HG02571 (cell line): Measurements from ENCODE around the gene DOCK10.
A peak's percentile ranks its signal among the peaks of the same experiment; 100 is the strongest.

ENCODE experiments used
- ATAC-seq: cut with Tn5 transposase; IDR thresholded peaks from one replicate; pipeline ENCODE4 v1.9.1; 2021; ENCODE audit warnings: mild to moderate bottlenecking, moderate library complexity; ENCODE audit not compliant: unreplicated experiment

The DOCK10 gene

DNA sequence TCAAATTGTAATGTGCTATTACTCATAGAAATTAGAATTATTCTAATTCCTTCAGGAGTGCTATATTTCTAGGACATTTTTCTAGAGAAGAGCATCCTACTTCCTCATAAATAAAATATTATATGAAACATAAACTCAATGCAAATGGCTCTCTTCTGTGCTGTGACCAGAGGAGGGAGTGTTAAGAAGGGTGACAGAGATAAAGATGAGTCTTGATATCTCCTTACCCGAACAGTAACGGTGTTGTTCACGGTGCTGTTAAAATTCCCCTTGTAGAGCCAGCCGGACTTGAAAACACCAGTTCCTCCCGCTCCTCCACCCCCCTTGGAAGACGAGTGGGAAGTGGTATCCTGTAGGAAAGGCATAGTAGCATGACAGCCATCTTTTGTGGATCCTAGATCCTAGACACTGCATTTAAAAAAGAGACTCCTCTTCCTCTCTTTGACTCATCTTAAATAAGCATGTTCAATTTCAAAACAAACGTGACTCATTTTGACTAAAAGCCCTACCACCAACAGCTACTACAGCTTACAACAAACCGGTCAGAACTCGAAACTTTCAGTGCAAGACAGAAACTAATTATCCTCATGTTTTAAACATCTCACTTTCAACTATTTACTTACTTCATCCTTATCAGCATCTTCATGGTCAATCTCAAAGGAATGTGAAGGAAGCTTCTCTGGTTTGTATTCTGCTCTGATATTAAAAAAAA is 156.3 kb downstream of the DOCK10 start:
- ATAC-seq = peak; percentile 70

DNA sequence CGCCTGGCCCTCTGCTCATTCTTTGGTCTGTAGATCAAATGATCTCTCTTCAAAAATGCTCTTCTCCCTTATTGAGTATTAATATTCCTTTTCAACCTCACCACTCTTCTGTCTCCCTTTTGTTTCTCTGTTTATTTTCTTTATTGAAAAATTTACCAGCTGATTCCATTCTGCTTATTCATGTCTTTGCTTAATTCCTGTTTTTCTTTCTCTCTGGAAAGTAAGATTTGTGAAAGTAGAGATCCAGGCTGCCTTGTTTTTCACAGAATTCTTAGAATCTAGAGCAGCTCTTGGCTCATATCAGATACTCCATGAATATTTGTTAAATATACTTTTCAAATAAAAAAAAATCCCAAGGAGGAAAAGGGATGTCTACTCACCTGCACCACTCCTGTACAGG is 157.0 kb downstream of the DOCK10 start:
- no peak for ATAC-seq

DNA sequence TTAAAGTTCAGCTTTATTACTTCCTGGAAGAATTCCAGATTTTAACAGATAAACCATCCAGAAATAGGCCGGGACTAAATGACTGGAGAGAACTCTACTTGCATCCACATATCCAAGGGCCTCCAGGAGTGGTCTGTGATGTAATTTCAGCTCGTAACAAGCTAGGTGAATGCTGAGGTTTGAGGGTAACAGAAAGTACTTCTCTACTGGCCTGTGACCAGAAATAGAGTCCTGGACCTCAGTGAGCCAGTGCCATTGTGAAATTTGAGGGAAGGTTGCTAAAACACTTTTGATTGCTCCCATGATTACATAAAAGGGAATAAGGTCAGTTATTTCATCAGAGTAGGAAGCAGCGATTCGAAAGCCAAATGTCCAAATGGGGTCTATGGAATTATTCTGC is 158.1 kb downstream of the DOCK10 start:
- no peak for ATAC-seq

DNA sequence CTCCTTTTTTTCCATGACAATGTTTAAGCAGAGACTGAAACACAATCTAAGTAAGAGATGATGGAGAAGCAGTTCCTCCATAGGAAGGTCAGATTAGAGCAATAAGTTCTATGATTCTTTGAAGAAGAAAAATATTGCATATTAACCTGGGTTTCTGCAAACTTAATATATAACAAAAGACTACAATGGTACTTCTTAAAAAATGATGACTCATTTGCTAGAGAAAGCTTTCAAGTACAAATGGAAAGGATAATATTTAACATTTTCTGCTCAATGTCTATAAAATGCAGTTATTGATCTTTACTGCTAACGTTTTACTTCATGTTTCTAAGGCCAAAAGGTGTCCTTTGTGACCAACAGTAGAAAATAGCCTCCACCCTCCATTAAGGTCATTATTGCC is 158.6 kb downstream of the DOCK10 start:
- no peak for ATAC-seq

DNA sequence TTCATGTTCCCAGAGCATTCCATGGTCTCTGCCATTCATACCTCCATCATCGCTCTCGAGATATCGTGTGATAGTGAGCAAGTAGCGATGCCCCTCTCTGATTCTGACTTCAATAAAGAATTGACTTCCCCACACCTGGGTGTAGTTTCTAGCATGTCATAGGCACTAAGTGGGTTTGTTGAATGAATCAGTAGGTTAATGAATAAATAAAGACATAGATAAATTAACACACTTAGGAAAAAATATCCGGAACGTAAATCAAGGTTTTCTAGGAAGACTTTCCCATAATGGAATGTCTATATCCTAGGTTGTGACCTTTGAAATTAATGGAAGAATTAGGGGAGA is 159.1 kb downstream of the DOCK10 start:
- ATAC-seq = no peak

DNA sequence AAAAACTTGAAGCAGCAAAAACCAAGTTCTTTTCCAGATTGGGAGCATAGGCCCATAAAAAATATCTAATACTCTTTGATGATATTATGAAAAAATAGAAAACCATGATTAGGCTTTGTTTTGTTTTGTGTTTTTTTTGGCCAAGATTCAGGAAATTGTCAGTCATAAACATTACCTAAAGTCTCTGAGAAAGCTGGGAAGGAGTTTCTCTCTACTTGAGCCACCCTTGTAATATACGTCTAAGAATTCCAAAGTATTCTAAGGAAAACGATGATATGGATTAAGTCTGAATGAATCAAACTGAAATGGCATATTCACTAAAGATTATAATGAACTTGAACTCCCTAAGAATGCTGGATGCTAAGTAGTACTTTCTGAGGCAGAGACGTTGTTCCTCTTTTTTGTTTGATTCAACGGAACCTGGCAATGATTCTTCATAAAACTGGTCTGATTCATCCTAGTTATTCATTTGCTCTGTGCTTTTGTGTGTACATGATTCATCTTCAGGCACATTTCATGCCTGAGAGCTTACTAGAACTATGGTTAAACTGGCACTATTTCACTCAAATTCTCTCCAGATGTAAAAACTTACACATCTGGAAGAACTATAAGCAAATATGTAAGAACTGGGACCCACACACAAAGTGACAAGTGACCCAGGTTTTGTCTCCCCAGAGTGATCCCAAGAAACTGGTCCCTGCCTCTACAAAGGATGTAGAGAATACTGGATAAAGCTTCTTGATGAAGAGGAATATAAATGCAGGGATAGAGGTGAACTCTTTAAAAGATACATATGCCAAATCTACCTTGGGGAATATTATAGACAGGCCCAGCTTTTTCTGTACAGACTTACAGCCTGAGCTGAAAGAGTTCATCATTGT is 159.7 kb downstream of the DOCK10 start:
- no peak for ATAC-seq

DNA sequence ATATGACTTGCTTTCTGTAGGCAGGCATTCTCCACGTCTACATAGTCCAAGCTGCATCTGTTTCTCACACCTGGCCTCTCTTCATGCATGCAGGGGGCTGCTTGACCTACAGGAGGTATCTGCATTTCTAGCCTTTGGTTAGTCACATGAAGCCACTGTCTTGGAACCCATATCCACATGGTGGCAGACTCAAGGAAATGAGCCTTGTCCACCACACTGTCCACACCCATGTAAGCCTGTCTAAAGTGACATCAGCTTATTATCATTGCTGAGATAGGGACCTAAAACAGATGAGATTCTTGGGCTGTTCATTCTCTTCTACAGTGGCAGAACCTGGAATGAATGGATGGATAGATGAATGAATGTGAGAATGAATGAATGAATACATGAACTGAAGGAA is 160.4 kb downstream of the DOCK10 start:
- ATAC-seq = no peak

DNA sequence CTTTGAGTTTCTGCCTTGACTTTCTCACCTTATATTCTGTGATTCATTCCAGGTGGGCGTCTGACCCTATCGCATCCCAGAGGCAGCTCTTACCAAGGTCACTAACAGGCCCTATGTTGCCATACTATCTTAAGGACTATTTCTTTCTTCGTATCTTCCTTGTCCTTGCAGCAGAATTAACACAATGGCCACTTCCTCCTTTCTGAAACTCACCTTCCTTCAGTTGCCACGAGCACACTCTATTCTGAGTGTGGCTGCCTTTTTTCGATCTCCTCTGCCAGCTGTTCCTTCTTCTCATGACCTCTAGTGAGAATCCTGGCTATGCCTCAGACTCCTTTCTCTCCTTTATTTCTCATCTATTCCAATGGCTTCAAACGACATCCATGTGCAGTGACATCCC is 165.7 kb downstream of the DOCK10 start:
- no peak for ATAC-seq

DNA sequence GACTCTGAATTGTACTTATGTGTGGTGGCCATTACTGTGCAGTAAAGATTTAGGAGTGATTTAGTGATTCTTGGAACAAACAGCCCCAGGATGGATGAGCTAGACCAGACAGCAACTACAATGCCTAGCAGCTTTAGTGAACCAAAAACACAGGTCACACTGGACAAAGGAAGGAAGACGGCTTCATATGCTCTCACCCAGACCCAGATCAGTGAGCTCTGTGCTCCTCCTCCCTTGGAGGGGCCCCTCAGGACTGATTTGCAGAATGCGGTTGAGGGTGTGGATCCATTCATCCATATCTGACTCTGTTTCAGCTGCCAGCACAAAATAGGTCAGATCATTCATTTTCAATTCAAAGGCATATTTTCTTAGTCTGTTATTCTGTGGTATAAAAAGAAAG is 166.4 kb downstream of the DOCK10 start:
- ATAC-seq = no peak

DNA sequence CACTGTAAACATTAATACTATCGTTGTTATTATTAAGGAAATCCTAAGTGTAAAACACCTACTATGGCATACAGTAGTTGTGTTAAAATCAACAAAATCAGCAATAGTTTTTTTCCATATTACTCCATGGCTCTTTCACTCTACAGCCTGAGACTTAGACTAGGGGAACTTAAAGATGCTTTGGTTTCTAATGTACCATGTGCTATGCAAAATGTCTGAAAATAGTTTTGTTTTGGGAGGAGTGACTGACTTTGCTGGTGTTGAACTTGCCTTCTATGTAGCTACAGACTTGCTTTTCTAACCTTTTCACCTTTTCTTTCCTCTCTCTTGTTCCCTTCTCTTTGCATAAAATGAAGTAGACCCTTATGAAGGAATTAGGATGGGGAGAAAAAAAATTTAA is 167.1 kb downstream of the DOCK10 start:
- ATAC-seq = no peak

DNA sequence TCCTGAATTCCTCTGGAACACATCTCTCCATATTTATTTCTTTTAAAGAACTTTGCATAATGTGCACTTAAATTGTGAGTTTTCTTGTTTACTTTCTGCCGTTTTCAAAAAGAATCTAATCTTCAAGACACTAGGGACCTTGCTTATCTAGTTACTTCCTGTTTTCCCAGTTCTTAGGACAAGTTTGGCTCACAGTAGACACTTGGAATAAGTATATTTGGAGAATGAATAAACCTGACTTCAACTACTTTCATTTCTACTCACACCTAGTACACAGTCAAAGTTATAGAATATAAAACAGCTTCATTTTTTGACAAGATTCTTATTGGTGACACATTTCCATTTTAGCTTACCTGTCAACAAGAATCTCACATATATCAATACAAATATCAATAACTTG is 170.5 kb downstream of the DOCK10 start:
- no peak for ATAC-seq

DNA sequence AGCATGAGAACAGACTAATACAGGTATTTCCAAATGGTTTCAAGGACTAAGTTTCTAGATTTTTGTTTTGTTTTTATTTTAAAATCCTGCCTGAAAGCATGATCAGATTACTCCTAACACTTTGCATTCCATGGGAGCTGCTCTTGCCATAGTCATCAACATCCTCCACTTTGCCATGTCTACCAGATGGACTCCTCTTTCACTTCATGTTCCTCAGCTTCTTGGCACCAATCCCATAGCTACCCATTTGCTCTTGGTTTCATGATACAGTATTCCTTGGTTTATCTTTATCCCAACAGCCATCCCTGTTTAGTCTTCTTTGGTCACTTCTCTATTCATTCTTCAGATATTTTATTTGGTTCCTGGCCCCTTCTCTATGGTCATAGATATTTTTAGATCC is 171.9 kb downstream of the DOCK10 start:
- ATAC-seq = no peak

DNA sequence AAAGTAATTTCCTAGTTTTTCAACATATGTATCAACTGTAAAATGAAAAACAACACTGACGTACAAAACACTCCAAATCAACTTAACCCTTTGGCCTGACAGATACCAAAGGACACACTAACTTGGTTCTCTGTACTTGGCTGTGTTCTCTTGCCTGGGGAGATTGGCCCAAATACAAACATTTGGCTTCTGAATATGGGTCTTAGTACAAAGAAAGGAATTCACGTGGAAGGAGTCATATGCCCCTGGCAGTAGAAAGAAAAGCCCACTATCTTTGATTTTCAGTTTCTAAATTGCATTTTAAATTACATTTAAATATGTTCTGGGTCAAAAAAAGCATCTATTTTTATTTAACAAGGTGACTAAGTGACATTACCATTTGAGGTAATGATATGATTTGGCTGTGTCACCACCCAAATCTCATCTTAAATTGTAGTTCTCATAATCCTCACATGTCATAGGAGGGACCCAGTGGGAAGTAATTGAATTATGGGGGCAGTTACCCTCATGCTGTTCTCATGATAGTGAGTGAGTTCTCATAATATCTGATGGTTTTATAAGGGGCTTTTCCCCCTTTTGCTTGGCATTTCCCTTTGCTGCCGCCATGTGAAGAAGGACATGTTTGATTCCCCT is 172.6 kb downstream of the DOCK10 start:
- ATAC-seq = no peak

DNA sequence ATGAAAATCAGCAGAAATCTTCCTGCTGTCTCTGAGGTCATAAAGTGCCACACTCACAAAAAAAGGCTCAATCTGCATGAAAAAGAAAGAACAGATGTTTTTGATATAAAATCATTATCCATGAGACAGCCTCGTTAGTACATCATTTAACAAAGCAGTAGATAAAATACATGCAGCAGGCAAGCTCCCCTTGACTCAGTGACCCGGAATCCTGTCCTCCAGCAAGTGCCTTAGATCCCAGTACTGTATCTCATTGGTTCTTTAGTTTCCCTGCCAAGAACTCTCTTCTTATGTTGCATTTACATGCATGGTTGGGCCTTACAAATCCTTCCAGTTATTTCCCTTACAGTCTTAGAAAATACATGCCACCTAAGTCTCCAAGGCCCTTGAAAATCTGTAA is 177.3 kb downstream of the DOCK10 start:
- ATAC-seq = no peak

DNA sequence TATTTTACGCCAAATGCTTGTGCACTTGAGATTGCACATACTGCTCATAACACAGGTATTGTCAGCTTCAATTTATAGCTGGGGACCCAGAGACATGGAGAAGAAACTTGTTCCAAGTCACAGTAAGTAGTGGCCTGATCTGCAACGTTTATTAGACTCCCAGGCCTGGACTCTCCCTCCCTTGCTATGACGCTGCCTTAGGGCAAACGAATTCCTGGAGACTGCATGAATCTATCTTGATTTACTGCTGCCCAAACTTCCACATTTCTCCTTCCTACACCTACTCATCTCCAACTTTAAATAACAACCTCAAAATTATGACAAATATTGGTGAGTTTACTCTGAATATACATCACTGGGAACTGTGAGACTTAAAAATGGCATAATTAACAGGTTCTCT is 181.0 kb downstream of the DOCK10 start:
- ATAC-seq = no peak

DNA sequence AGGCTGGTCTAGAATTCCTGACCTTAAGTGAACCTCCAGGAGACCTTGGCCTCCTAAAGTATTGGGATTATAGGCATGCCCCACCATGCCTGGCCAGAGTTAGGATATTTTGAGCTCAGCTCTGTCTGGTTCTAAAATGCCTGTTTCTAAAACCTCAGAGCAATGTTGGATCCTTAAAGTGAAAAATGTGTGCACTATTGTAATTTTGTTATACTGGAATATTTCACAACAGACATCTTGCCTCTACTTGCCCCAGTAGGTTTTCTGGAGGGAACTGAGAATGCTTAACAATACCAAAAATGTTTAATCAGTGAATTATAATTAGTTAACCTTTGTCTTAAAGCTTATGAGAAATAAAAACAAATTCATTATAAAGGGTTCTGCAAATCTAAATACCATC is 181.5 kb downstream of the DOCK10 start:
- no peak for ATAC-seq

DNA sequence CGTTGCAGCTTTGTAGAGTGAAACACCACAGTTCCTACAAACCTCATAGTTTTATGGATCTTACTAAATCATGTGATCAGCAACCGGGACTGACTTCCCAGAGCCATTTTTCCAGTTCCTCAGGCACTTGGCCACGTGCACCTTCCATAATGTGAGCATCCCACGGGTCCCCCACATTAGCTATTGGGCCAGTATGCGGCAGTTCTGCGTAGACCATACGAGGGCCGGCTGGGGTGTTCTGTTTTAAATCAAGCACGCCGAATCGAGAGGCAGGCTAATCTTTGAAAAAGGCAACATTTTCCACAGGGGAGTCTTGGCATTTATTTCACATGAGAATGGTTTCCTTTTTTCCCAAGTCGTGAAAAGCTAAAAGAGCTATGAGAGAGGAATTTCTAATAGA is 190.5 kb downstream of the DOCK10 start:
- no peak for ATAC-seq

DNA sequence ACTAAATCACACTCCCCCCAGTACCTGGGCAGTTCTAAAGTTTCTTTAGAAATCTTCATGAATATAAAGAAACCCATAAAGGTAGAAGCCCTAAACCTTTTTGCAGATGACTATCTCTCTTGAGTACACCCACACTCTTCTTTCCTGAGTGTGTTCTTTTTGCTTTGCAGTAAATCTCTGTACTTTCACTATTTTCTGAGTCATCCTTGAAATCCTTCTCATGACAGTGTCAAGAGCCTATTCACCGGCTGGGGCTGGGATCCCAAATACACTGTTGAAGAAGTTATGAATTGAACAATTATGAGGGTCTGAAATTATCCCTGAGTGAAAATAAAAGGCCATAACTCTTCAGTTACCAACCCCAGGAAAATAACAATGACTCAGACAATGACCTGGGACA is 192.2 kb downstream of the DOCK10 start:
- ATAC-seq = no peak

DNA sequence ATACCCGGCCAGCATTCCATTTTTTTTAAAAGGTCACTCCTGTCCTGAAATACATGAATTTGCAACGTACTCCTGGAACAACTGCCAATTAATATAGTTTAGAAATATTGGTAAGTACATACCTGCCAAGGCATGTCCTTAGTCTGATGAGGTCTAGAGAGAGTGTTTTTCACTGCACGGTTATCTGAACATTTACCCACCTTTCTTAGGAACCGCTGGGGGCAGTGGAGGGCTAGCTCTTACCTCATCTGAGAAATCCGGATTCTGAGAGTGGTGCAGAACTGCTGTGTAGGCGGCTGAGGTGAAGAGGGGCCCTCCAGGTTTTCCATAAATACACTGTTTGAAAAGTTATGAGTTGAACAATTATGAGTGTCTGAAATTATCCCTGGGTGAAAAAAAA is 193.0 kb downstream of the DOCK10 start:
- no peak for ATAC-seq

DNA sequence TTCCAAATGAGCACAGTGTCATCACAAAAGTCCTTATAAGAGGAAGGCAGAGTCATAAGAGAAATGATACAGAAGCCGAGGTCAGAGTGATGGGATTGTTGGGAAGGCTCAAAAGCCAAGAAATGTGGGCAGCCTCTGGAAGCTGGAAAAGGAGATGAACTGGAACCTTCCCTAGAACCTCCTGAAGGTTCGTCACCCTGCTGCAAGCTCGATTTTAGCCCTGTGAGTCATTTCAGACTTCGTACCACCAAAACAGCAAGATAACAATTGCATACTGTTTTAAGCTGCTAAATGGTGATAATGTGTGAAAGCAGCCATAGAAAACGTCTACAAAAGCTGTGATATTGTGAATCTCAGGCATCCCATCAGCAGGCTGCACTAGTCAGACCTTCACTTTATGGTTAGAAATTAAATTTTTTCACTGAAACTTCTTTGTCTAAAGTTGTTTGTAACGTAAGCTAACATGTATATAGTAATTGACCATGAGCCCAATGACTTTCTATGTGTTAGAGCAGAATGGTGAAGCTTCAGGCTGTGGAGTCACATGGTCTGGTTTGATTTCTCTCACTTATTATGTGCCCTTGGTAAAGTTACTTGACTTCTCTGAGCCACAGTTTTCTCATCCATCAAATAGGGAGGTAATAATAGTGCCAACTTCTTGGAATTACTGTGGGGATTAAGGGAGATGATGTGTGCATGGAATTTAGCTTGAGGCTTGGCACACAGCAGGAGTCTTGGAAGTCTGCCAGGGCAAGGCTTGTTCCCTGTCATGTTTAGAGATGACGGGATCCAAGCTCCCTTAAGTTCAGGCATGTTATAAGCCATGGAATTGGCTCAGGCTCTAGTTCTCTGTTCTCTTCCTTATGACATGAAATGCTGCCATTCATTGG is 194.1 kb downstream of the DOCK10 start:
- ATAC-seq = no peak

DNA sequence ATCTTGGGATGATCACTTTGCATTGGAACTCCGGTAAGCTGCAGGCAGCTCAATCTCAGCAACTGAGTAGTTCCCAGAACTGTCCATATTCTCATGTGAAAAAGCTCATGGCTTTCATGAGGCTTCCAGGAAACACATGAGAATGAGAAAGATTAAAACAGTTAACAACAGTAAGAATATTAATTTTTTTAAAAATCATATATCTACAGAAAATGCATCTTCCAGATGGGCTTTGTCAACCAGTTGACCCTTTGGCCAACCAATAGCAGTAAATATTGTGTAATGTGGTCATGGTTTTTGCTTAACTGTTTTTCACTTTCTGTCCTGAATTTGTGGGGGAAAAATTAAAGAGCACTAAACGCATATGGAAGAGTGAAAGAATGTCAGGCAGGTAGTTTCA is 194.9 kb downstream of the DOCK10 start:
- ATAC-seq = no peak
